NT2/D1 (cell line): ENCODE data around the gene ACOXL.

Experiments used
- SUZ12 ChIP-seq: IDR thresholded peaks from 2 replicates; pipeline ENCODE4 v1.6.1; 2011; ENCODE audit not compliant: insufficient read length, insufficient read depth; ENCODE audit errors: extremely low read depth
- ZNF274 ChIP-seq: IDR thresholded peaks from 2 replicates; pipeline ENCODE4 v1.6.1; 2011; ENCODE audit warnings: mild to moderate bottlenecking, low read depth, low read length

- no peak for TF ChIP-seq SUZ12
- no peak for TF ChIP-seq ZNF274
These were observed 60.7 kb downstream of the ACOXL start for GRCh38 chr2:110793034-110793433.
